HG03095 (cell line): ENCODE results near the gene ATF6B.

Source experiments
- ATAC-seq: cut with Tn5 transposase; IDR thresholded peaks from one replicate; pipeline ENCODE4 v1.9.1; 2021; ENCODE audit warnings: moderate library complexity; ENCODE audit not compliant: unreplicated experiment

ATF6B gene

DNA sequence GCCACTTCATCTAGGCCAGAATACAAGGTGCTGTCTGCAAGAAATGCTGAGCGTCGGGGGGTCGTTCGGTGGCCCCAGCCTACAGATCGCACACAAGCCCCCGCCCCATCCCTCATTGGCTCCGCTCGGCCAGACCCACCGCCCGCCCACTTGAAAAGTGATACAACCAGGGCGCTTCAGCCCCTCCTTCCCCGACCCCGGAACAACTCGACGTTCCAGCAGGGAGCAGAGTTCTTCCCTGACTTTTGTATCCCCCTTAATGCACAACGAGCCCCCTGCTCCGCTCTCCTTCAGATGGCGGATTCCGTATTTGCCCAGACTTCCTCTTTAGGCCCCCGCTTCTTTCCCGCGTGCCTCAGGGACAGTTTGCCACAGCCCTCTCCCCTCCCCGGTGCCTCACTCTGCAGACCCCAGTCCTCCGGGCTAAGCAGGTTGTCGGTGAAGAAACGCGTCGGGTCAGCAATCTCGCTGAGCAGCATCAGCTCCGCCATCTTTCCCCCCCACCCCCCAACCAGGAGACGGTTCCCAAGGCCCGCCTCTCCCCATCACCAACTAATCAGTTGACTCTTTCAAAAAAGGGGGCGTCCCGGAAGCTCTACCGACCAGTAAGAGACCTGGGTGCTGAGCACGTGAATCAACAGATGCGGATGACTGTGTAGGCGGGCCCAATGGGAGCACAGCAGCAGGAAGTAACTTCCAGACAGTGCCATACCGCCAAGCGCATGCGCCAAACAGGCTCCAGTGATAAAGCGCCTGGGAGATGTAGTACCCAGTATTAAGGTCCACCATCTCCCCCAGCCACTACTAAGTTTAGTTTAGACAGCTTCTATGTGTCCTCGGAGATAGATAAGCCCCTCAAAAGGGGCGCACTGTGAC, at the start of gene ATF6B:
Gene ATF6B, minus strand, starts transcription at position 530 of the 876 bp plus-strand sequence. Its CDS starts 39 bp downstream, at position 491.
- peak; percentile 72 for ATAC-seq

DNA sequence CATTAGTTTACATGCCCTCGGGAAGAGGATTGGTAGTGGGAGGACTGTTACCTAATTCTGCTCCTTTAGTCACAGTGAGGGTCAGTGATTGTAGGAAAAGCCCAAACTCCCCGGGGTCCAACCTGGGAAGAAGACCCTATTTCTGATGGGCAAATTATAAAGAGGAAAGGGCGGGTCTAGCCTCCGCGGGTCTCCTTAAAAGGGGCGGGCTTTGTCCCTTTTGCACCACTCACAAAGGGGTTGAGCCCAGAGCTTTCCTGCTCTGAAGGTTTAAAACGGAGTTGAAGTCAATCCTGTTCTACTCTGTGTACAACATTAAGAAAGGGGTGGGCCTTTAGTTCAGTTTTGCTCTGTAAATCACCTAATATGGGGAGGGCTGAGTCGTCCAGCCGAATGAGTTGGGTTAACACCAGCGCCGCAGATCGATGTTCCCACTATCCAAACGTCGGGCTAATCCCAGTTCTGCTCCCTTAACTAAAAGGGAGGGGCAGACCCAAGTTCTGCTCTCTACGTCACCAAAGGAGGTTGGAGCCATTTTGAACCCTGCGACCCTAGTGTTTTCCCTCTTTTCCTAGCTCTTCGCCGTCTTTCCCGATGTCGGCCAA, 49.2 kb upstream of the ATF6B start:
- no peak for ATAC-seq

DNA sequence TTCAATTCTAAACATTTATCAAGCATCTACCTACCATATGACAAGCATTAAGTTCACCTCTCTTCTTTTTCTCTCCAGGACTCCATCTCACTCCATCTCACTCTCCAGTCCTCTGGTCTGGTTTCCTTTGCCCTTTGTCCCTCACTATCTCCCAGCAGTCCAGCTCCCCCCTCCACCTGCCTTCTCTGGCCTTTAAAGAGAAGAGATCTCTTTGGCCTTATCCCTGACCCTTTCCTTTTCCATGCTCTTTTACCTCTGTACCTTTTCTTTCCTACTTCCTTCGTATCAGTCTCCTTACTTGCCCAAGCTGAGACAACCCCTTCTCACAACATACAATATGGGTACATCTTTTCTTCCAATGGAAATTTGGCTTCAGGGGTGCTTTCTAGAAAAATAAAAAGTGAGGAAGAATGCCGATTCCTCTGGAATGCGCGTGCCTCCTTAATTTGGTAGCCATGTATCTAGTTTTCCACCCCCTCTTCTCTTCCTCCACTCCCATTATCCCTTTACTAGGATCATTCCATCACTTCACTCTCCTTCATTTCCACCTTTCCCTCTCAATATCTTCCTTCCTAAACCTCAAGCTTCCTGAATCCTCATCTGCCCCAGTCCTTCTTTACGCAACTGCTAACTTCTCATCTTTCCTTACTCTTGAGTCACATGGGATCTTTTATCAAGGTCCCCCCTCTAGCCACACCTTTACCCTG, 48.6 kb upstream of the ATF6B start:
- ATAC-seq, result no peak

DNA sequence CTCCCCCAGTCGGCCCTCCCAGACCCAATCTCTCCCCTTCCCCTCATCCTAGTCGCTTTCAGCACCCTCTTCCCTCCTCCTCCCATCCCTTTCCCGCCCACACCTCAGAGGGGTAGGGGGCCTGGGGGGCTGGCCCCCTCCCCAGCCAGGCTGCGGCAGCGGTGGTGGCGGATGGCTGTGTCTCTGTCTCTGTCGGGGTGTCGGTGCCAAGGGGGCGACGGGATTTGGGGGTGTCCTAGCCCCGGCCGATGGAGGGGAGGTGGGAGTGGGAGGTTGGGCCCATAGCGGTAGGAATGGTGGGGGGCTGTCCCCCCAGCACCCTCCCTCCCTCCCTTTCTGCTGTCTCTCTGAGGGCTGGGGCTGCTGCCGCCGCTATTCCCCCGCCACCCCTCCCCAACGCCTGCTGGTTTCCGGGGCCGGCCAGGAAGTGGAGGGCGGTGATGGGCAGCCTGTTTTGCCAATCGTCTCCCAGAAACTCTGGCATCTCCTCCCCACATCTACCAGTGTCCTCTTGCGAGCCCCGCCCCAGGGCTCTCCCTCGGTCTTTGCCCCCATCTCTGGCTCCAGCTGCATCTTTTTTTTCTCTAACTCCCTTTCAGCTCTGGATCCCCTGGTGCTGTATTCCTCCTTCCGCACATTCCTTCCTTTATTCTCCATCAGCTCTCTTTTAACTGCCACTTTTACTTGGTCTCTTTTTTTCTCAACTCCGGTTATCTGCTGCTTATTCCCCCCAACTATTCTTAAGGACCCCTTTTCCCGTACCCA, 47.8 kb upstream of the ATF6B start, which contains the start of gene AGPAT1:
Gene AGPAT1, minus strand, starts transcription at position 374 of the 765 bp plus-strand sequence. CDS start 4,588 bp downstream, outside the sequence.
- no peak for ATAC-seq

DNA sequence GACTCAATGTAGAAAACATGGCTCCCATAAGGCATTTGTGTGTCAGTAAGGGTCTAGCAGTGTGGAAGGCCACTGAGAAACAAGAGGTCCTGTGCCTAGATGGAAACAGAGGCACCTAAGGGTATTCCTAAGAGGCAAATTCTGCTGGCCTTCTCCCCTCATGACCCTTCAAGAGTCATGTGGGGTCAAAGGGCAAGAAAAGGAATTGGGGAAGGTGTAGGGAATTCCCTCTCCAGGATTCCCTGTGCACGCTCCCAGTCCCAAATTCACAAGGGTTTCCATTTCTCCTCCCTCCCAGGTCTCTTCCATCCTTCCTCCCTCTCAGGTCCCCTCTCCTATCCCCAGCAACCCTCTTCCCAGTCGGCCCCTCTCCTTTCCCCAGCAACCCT, 47.3 kb upstream of the ATF6B start:
- ATAC-seq, result no peak

DNA sequence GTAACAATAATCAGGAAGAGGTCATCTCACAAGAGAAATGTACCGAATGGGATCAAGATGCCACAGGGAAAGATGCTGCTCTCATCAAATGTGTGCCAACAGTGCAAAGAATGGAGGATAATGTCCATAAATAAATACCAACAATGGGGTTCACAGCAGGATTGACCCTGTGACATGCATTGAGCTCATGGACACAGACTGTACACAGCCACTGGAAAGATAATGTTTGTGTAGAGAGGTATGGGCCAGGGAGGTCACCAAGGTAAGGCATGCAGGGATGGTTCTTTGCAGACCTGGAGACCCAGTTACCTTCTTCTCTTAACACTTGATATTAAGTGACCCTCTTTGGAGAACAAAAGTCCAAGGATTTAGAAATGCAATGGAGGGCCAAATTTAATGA, 46.4 kb upstream of the ATF6B start:
- ATAC-seq, result no peak

DNA sequence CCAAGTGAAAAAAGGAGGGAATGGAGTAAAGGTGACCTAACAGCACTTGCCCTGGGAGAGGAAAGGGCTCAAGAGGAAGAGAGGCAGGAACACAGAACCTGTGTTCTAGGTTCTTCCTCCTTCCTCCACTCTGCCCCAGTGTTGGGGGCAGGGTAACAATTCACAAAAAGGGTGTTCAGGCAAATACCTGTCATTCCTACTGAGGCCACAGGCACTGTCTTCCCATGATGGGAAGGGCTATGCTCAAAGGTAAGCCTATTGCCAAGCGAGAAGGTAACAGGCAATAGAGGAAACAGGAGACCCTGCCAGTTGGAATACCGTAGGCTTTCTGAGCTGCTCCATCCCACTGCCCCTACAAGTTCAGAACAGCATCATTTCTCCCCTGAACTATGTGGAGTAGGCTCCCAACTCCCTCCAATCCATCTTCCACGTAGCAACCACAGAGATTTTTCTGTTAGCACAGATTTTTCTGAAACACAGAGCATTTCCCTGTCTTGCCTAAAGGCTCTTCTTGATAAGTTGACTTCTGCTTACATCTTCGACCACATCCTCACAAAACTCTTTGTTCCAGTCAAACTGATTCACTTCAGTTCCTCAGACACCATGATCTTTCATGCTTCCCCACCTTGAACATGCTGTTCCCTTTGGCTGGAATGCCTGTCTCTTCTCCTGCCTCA, 45.1 kb upstream of the ATF6B start:
- ATAC-seq, result no peak

DNA sequence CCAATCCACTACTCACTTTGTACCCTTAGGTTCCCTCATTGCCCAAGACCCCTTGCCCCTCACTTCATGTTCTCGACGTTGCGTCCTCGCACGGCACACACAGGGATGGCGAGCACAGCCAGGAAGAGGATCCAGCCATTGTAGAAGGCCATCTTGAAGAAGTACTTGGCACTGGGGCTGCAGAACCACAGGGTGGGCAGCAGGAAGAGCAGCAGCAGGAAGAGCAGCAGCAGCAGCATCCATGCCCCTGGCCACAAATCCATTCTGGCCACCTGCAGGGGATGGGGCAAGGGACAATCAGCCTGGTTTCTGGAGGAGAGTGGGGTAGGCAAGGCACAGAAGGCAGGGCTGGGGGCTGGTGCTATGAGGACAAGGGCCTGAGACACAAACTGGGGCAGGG, 43.2 kb upstream of the ATF6B start:
- no peak for ATAC-seq

DNA sequence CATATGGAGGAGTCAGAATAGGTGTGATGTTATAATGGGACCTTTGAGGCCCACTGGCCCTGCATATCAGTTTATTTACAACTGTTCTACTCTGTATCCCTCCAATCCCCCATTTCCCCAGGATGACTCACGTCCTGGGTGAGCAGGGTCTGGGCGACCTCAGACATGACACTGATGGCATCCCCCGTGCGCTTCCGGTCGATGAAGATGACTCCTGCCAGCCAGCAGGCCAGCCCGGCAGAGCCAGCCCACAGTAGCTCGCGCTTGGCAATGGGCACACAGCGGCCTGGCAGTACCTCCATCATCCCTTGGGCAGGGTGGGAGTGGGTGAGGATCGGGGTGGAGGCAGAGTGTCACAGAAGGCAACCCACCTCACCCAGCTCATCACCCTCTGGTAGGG, 42.2 kb upstream of the ATF6B start:
- no peak for ATAC-seq

DNA sequence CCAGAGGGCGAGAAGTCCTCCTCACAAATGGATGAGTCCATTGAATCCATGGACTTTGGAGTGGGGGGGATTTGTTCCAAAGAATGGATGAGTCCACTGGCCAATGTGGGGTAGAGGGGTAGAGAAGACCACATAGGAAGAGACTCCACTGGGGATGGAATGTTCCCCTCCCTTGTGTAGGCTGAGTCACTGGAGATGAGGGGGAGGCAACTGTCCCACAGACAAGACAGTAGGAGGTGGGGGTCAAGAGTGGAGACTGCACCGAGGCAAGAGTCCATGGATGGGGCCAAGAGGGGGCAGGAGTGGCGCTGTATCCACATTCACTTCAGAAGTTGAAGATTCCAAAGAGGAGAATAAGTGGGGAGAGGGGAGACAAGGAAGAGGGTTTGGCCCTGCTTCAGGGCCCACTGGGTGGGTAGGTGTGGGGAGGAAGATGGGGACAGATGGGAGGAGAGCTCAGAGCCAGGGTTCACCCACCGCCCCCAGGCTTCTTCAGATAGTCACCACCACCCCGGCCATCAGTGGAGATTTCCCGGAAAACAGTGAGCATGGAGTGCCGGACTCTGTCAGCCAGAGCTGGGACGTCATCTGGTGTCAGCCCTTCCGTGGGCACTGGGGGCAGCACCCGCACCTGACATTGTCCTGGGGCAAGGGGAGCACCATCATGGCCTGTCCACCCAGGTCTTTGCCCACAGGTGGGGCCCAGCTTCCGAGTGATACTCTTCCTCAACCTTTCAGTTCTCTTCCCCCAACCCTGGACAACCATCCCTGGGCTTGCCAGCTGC, 41.0 kb upstream of the ATF6B start:
- ATAC-seq, result no peak

DNA sequence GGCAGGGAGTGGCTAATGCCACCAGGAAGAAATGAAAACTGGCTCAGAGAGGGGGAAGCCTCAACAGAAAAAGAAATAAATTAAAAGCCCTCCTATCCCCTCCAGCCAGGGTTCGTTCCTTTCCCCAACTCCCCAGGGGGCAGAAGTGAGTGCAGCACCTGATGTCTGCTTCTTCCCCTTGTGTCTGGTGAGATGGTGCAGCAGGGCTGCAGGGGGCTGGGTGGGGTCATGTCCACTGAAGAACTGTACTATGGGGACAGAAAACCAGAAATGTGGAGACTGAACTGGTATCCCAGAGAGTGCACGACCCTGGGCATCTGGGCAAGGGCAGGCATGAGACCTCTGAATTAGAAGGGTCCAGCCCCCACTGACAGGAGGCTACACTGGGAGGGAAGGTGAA, 40.3 kb upstream of the ATF6B start:
- ATAC-seq, result no peak

DNA sequence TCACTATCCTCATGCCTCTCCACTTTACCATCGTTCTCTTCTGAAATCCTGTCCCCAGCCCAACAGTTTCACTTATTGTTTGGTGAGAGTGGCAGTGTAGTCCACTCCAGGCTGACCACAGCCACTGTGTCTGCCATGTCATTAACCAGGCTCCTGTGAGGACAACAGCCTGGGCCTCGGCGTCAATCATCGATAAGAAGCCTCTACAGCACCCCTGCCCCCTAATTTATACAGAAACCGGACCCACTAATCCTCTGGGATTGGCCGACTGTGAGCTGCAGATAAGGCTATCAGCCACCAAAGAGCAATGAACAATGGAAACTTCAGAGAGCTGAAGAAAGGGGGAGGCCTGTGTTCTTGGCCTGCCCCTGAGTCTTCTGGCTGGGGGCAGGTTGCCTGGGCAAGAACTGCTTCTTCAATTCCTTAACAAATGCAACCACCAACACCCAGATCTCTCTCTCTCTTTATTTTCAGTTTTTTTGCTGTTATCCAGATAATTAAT, 39.8 kb upstream of the ATF6B start:
- ATAC-seq, result no peak

DNA sequence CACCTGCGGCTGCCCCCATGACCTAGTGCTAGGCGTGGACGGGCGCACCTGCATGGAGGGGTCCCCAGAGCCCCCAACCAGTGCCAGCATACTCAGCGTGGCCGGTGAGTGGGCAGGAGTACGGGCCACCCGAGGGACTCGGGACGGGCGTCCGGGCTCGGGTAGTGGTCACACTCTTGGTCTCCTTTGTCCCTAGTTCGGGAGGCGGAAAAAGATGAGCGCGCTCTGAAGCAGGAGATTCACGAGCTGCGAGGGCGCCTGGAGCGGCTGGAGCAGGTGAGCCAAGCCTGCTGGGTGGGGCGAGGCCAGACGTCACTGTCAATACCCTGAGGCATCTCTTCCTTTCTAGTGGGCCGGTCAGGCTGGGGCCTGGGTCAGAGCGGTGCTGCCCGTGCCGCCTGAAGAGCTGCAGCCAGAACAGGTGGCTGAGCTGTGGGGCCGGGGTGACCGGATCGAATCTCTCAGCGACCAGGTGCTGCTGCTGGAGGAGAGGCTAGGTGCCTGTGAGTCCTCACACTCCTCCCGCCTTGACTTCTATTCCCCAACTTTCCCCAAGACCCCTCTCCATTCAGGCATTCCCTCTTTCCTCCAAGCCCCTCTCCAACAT, 39.2 kb upstream of the ATF6B start:
- no peak for ATAC-seq

DNA sequence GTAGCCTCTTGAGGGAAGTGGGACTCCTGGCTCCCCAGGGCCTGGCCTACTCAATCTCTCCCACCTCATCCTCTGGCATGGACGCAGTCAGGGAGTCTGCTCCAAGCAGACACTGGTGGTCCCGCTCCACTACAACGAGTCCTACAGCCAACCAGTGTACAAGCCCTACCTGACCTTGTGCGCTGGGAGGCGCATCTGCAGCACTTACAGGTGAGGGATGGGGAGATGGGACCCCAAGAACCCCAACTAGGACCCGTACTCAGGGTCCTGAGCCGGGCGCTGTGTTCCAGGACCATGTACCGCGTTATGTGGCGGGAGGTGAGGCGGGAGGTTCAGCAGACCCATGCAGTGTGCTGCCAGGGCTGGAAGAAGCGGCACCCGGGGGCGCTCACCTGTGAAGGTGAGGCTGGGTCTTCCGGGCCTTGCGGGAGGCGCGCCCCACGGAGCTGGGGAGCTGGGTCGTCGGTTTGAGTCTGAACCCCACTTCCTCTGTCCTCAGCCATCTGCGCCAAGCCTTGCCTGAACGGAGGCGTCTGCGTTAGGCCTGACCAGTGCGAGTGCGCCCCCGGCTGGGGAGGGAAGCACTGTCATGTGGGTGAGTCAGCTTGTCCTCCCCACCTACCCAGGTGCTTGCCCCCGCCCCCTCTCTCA, 38.5 kb upstream of the ATF6B start:
- ATAC-seq, result no peak

DNA sequence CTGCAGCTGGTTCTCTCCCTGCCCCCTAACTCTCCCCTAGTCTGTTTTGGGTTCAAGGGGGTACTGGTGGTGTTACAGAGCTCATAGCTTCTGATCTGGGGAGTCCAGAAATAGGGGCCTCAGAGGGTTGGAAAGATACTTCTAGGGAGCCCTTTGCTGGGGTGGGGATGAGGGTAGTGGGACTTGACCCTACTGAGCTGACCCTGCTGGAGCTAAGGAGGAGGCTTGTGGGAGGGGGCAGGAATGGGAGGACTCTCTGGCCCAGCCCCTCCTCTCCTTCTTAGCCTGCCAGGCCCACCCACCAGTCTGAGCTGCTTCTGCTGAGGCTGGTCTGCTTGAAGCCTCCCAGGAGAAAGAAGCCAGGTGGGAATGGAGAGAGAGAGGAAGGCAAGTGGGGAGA, 36.2 kb upstream of the ATF6B start, which contains the start of gene EGFL8:
Gene EGFL8, plus strand, starts transcription at position 301 of the 400 bp plus-strand sequence. CDS start 1,571 bp downstream, outside the sequence.
- ATAC-seq, result no peak

DNA sequence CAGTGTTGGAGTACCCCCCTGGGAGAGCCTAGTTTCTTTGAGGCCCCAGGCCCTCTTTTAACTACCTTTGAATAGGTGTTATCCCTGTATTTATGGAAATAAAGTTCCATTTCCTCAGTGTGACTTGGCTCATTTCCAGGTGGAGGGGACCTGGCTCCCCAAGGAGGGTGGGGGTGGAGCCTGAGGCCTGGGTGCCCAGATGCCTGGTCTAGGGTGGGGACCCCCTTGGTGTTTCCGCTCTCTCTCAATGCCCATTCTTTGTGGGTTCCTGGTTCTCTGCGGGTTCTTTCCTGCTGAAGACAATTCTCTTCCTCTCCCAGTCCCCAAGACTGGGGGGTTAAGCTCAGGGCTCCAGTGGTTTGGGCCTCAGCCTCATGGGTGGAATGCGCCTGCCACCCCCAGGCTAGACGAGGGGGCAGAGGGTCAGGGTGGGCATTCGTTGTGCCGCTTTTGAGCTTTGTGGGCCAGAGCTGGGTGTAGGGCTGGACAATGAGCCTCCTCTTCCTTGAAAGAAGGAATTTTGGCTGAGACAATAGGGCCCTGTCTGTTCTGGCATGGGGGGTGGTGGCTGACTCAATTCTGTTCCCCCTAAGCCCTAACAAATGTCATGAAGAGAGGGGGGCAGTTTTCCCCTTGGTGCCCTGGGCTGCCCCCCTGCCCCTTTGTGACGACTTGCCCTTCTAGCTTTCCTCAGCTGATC, 35.7 kb upstream of the ATF6B start:
- no peak for ATAC-seq

DNA sequence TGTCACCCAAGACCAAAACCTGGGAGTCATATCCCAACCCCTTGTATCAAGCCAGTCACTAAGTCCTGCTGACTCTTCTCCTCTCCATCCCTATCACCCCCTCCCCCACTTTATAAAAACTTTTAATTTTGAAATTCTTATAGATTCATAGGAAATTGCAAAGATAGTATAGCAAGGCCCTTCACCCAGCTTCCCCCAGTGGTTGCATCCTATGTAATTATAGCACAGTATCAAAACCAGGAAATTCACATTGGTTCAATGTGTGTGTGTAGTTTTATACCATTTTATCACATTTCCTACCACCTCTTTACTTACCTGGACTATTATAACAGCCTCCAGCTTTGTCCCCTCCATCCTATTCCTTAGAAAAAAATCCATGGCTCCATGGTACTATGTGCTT, 30.0 kb upstream of the ATF6B start:
- ATAC-seq, result no peak

DNA sequence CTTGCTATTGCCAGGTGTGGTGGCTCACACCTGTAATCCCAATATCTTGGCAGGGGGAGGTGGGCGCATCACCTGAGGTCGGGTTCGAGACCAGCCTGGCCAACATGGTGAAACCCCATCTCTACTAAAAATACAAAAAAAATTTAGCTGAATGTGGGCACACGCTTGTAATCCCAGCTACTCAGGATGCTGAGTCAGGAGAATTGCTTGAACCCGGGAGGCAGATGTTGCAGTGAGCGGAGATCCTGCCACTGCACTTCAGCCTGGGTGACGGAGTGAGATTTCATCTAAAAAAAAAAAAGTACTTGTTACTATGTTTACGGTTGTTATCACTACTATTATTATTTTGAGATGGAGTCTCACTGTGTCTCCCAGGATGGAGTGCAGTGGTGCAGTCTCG, 28.8 kb upstream of the ATF6B start:
- no peak for ATAC-seq
